Measurements from ENCODE around the gene NEU2. TPM values are rescaled to one million over a fixed set of nuclear protein-coding genes. Genes with fewer than 3 reads are reported as not detected.

Gene NEU2
- polyA plus RNA-seq, 3 donors: not detected

- no peak for DNase-seq (ENCODE audit: low read depth in 3 of 3, low spot score in 2 of 3)
Observed at GRCh38 chr2:233074106-233074505, 41.6 kb downstream of the NEU2 start.

GRCh38 chr2:233075141-233075965, 42.9 kb downstream of the NEU2 start:
- no peak for DNase-seq (ENCODE audit: low read depth in 3 of 3, low spot score in 2 of 3)

GRCh38 chr2:233075966-233076339, 43.5 kb downstream of the NEU2 start:
- no peak for DNase-seq (ENCODE audit: low read depth in 3 of 3, low spot score in 2 of 3)

- no peak for DNase-seq (ENCODE audit: low read depth in 3 of 3, low spot score in 2 of 3)
Observed at GRCh38 chr2:233076749-233077148, 44.3 kb downstream of the NEU2 start.

- no peak for DNase-seq (ENCODE audit: low read depth in 3 of 3, low spot score in 2 of 3)
Observed at GRCh38 chr2:233079473-233079877, 47.0 kb downstream of the NEU2 start.

- DNase-seq (ENCODE audit: low read depth in 3 of 3, low spot score in 2 of 3): no peak
Observed at GRCh38 chr2:233079953-233080835, 47.7 kb downstream of the NEU2 start.

GRCh38 chr2:233080836-233081229, 48.4 kb downstream of the NEU2 start:
- DNase-seq (ENCODE audit: low read depth in 3 of 3, low spot score in 2 of 3): no peak

- no peak for DNase-seq (ENCODE audit: low read depth in 3 of 3, low spot score in 2 of 3)
Observed at GRCh38 chr2:233081232-233081730, 48.8 kb downstream of the NEU2 start.

GRCh38 chr2:233081731-233082221, 49.3 kb downstream of the NEU2 start:
- no peak for DNase-seq (ENCODE audit: low read depth in 3 of 3, low spot score in 2 of 3)

GRCh38 chr2:233082222-233082930, 49.9 kb downstream of the NEU2 start:
- DNase-seq (ENCODE audit: low read depth in 3 of 3, low spot score in 2 of 3): no peak

- DNase-seq (ENCODE audit: low read depth in 3 of 3, low spot score in 2 of 3): no peak
Observed at GRCh38 chr2:233082931-233083755, 50.7 kb downstream of the NEU2 start.

GRCh38 chr2:233083782-233084181, 51.3 kb downstream of the NEU2 start:
- no peak for DNase-seq (ENCODE audit: low read depth in 3 of 3, low spot score in 2 of 3)

GRCh38 chr2:233084488-233084887, 52.0 kb downstream of the NEU2 start:
- DNase-seq (ENCODE audit: low read depth in 3 of 3, low spot score in 2 of 3): no peak

Other genes with a start within 250 kb of the NEU2 start
- gene SNORC, start 162.4 kb upstream of the NEU2 start, polyA plus RNA-seq (ENCODE audit: insufficient read length in 3 of 3): 1 to 10 TPM in 2 of 3 donors, under 1 TPM in 1; 0.85 to 2.2 (median 1.8) TPM
- gene NGEF, start 19.4 kb upstream of the NEU2 start, polyA plus RNA-seq (ENCODE audit: insufficient read length in 3 of 3): 1 to 10 TPM; 2.3 to 3.0 (median 2.7) TPM
- 1 to 10 TPM; 6.2 to 6.7 (median 6.5) TPM for gene INPP5D, start 27.7 kb downstream of the NEU2 start, polyA plus RNA-seq (ENCODE audit: insufficient read length in 3 of 3)
- gene ATG16L1, start 219.0 kb downstream of the NEU2 start, polyA plus RNA-seq (ENCODE audit: insufficient read length in 3 of 3): 10 to 100 TPM; 22.2 to 23.6 (median 22.3) TPM

Data from right renal cortex interstitium (tissue), 3 donors.